OCI-LY3 (cell line): ENCODE measurements around the gene TP63.

Experiments used
- H2AFZ ChIP-seq: fragments of 200-600, 300-600 bp; shearing (Covaris generic); 2 replicates; pipeline ENCODE4 v1.6.0; 2014; ENCODE audit warnings: antibody characterized with exemption, low read depth, low read length
- H3K27ac ChIP-seq: fragments of 200-600, 300-600 bp; sonication (generic); 2 replicates; pipeline ENCODE4 v1.5.1; 2014; ENCODE audit warnings: mild to moderate bottlenecking, low read length, moderate library complexity, mixed read lengths
- H3K27me3 ChIP-seq: fragments of 200-600, 300-600 bp; sonication (generic); 2 replicates; pipeline ENCODE4 v1.6.1; 2014; ENCODE audit warnings: low read depth, low read length, mixed read lengths
- H3K36me3 ChIP-seq: fragments of 200-600, 300-600 bp; sonication (generic); replicated peaks from 2 replicates; pipeline ENCODE3; 2014; ENCODE audit warnings: low read depth, low read length, mixed read lengths
- H3K4me1 ChIP-seq: fragments of 300-600, 200-600 bp; sonication (generic); 2 replicates; pipeline ENCODE4 v1.6.1; 2014; ENCODE audit warnings: low read length, mixed read lengths
- H3K4me2 ChIP-seq: fragments of 200-600, 300-600 bp; sonication (generic); 2 replicates; pipeline ENCODE4 v1.6.1; 2014; ENCODE audit warnings: low read length, mixed read lengths
- H3K4me3 ChIP-seq: fragments of 300-600, 200-600 bp; sonication (generic); 2 replicates; pipeline ENCODE4 v1.5.1; 2014; ENCODE audit warnings: antibody characterized with exemption, mild to moderate bottlenecking, low read length, moderate library complexity
- H3K79me2 ChIP-seq: fragments of 300-600, 200-600 bp; shearing (Covaris generic); 2 replicates; pipeline ENCODE4 v1.6.1; 2014; ENCODE audit warnings: mild to moderate bottlenecking, low read length, mixed read lengths
- H3K9ac ChIP-seq: fragments of 300-600, 200-600 bp; shearing (Covaris generic); 2 replicates; pipeline ENCODE4 v1.6.0; 2014; ENCODE audit warnings: mild to moderate bottlenecking, low read length, moderate library complexity
- H3K9me3 ChIP-seq: fragments of 200-600, 300-600 bp; shearing (Covaris generic); 2 replicates; pipeline ENCODE4 v1.6.1; 2014; ENCODE audit warnings: low read length, mixed read lengths; ENCODE audit not compliant: insufficient read depth
- H4K20me1 ChIP-seq: fragments of 200-600, 300-600 bp; sonication (generic); 2 replicates; pipeline ENCODE4 v1.6.1; 2016; ENCODE audit warnings: low read length, mixed read lengths; ENCODE audit not compliant: insufficient read depth
- CTCF ChIP-seq: fragments of 200-600, 300-600 bp; sonication (generic); IDR thresholded peaks from 2 replicates; pipeline ENCODE4 v1.5.1; 2014; ENCODE audit warnings: antibody characterized with exemption, low read length, low read depth
- EZH2phosphoT487 ChIP-seq: fragments of 200-600 bp; shearing (Covaris generic); IDR thresholded peaks from 2 replicates; pipeline ENCODE4 v1.6.1; 2018; ENCODE audit warnings: antibody characterized with exemption, mixed run types, low read depth

The TP63 gene

GRCh38 chr3:189758186-189758585 lies 127.0 kb downstream of the TP63 start:
- Histone ChIP-seq H4K20me1 (peaks cover 8% of the 10 kb centered on the region), H3K9me3 (no peaks in the 10 kb centered on the region), H2AFZ (no peak overlapping the region), H3K4me1 (peaks cover 21% of the 10 kb centered on the region), H3K9ac (no peak overlapping the region), H3K79me2 (peaks cover 14% of the 10 kb centered on the region), H3K36me3 (peaks cover 21% of the 10 kb centered on the region), H3K4me3 (no peak overlapping the region), H3K4me2 (no peak overlapping the region), H3K27ac (no peak overlapping the region), H3K27me3 (no peaks in the 10 kb centered on the region)
- TF ChIP-seq CTCF: no peak
- TF ChIP-seq EZH2phosphoT487: no peak

- no peaks in the 10 kb centered on the region for H3K27me3 ChIP-seq
- H3K4me2 ChIP-seq: no peak overlapping the region
- TF ChIP-seq CTCF (no peak), EZH2phosphoT487 (no peak)
- H3K36me3 ChIP-seq: no peaks in the 10 kb centered on the region
- H2AFZ ChIP-seq: no peak overlapping the region
- H4K20me1 ChIP-seq: no peaks in the 10 kb centered on the region
- no peak overlapping the region for H3K4me3 ChIP-seq
- H3K4me1 ChIP-seq: no peaks in the 10 kb centered on the region
- no peaks in the 10 kb centered on the region; the same call in none of the 2 replicates for H3K79me2 ChIP-seq
- no peak overlapping the region for H3K9ac ChIP-seq
- no peak overlapping the region for H3K27ac ChIP-seq
- no peaks in the 10 kb centered on the region for H3K9me3 ChIP-seq
Observed at GRCh38 chr3:189766416-189766815, 135.2 kb downstream of the TP63 start.

- Histone ChIP-seq H3K36me3 (no peaks in the 10 kb centered on the region), H4K20me1 (no peaks in the 10 kb centered on the region), H3K9me3 (no peaks in the 10 kb centered on the region), H3K4me3 (no peak overlapping the region), H3K79me2 (no peaks in the 10 kb centered on the region; the same call in 1 of the 2 replicates), H3K27me3 (no peaks in the 10 kb centered on the region), H3K9ac (no peak overlapping the region), H3K4me1 (peaks cover 9% of the 10 kb centered on the region; the same call in 1 of the 2 replicates), H3K27ac (no peak overlapping the region), H3K4me2 (no peak overlapping the region), H2AFZ (no peak overlapping the region)
- TF ChIP-seq CTCF (no peak), EZH2phosphoT487 (no peak)
Observed at GRCh38 chr3:189771842-189772450, 140.8 kb downstream of the TP63 start.

GRCh38 chr3:189772584-189772983 lies 141.4 kb downstream of the TP63 start:
- no peaks in the 10 kb centered on the region; the same call in 1 of the 2 replicates for H3K79me2 ChIP-seq
- no peaks in the 10 kb centered on the region for H3K36me3 ChIP-seq
- no peaks in the 10 kb centered on the region for H4K20me1 ChIP-seq
- no peaks in the 10 kb centered on the region for H3K9me3 ChIP-seq
- H2AFZ ChIP-seq: no peak overlapping the region
- TF ChIP-seq CTCF (no peak), EZH2phosphoT487 (no peak)
- no peaks in the 10 kb centered on the region for H3K27me3 ChIP-seq
- peaks cover 13% of the 10 kb centered on the region for H3K4me1 ChIP-seq
- H3K4me2 ChIP-seq: no peak overlapping the region
- H3K4me3 ChIP-seq: no peak overlapping the region
- no peak overlapping the region for H3K9ac ChIP-seq
- H3K27ac ChIP-seq: no peak overlapping the region
